GM19099 (cell line): Measurements from ENCODE around the gene C10orf90.

Experiments used
- POLR2A ChIP-seq: IDR thresholded peaks from 3 replicates; pipeline ENCODE4 v1.6.1; 2011; ENCODE audit warnings: low read depth; ENCODE audit not compliant: insufficient read length; ENCODE audit errors: extremely low read depth

C10orf90 gene

DNA sequence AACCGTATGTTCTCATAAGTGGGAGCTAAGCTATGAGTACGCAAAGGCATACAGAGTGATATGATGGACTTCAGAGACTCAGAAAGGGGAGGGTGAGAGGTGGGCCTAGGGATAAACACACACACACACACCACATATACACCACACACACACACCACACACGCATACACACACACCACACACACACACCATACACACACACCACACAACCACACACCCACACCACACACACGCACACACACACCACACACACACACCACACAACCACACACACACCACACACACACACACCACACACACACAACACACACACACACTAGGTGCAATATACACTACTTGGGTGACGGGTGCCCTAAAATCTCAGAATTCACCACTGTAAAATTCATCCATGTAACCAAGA is 168.7 kb downstream of the C10orf90 start:
- TF ChIP-seq POLR2A: no peak

DNA sequence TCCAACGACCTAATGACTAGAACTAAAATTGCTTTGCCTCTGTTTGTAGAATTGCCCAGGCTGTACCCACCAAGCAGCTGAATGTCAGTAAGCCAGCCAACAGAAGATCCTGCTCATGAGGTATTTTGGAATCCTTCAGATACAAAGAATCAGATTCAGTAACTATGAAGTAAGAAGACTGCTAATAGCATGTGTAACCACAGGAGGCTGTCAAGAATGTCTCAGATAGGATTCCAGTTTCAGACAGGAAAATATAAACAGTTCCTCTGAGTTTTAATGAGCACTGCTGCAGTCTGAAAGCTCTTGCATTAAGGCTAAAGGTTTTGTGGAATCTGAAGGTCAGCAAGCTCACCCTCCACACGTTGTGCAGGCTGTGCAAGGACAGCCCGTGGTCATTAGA is 169.6 kb downstream of the C10orf90 start:
- TF ChIP-seq POLR2A: no peak

DNA sequence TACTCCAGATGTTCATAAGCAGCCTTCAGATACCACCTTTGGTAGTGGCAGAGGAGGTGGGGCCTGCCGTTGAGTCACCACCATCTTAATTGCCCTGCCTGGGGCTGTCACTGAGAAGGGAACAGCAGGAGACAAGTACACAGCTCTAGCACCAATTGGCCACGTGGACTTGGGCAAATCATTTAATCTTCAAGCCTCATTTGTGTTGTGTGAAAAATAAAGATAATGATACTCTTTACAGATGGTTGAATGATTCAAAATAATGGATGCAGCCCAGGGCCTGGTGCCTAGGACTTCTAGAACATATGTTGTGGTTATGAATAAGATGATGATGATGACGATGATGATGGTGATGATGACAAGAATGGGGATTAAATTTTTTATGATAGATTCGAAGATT is 170.3 kb downstream of the C10orf90 start:
- no peak for TF ChIP-seq POLR2A

DNA sequence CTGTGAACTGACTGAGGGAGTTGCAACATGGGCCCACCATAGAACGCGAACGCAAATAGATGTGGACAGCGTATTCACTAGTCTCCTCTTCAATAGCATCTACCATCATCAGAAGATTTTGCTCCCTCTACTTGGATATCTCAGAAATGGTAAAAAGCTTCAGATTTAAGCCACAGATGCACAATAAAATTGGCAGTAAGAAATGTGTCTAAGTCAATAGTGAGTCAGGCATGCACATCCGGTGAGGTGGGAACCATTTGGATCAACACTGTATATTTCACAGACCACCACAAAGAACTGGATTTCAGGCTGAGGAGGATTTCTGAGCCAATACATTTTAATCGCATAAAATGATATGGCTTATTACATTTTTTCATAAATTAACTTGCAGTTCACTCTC is 170.7 kb downstream of the C10orf90 start:
- no peak for TF ChIP-seq POLR2A

DNA sequence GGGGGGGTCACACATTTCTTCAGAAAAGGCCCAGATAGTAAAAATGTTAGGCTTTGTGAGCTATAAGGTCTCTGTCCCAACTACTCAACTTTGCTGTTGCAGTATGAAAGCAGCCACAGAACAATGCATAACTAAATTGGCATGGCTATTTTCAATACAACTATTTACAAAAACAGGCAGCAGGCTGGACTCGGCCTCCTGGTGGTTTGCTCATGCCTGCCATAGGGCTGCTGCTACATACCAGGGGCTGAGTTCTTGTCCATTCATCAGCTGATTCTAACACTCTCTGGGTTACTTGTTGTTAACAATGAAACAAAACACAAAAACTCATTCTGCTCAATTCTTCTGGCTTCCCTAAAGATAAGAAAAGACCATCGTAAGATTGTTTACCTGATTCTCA is 172.8 kb downstream of the C10orf90 start:
- TF ChIP-seq POLR2A: no peak

DNA sequence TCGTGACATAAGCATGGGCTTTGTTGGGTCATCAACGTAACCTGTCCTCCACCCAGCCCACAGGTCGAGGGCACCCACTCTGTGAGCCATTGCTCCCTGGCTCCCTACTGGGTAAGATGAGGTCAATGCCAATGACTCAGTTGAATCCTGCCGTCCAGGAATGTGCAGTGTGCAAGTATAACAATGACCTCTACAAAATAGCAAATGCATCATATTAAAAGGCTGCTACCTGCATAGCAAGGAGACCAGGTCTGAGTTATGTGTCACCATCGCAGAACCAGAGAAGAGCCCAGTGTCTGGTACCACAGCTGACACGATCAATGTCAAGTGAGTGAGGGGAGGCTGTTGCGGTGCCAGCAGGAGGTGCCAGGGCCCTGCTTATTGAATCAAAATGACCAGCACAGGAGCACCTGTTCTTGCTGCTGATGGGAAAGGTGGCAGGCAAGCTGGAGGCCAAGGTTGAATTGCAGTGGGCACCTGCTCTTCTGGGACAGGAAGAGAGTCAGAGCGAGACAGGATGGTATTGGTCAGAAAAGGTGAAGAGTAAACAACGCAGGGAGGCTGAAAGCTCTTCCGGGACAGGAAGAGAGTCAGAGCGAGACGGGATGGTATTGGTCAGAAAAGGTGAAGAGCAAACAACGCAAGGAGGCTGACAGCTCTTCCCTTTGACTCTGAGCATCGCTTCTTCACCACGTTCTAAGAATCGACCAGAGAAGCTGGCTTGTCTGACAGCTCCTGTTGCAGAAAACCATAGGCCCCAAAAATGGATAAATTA is 173.5 kb downstream of the C10orf90 start:
- no peak for TF ChIP-seq POLR2A

DNA sequence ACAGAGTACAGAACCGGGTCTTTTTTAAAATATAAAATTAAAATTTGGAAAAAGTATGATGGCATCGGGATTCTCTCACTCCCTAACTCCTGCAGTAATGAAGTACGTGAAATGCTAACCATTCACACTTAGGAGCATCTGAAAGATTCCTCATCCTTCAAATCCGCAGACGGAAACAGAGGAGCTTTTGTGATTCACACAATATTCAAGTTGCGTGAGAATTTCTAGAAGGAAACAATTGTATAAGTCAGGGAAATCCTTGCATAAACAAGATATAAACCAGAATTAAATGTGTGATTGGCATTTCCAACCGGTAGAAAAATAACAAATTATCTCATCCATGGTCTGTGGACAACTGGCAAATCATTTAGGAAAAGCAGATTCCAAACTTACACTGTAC is 179.0 kb downstream of the C10orf90 start:
- TF ChIP-seq POLR2A: no peak

DNA sequence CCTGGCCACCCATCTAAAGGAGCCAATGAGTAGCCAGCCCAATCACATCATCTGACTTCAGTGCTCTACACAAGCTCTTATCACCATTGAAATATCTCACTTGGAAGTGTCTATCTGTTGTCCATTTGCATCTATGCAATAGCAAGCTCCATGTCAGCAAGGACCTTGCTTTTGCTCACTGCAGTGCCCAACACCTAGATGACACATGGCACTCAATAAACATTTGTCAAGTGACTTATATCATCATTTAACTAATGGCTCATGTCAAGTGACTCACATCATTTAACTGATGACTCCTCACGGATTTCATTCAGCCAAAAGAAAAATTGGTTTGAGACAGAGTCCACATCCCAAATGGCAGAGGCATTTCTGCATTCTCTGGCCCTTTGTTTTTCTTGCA is 189.3 kb downstream of the C10orf90 start:
- no peak for TF ChIP-seq POLR2A

DNA sequence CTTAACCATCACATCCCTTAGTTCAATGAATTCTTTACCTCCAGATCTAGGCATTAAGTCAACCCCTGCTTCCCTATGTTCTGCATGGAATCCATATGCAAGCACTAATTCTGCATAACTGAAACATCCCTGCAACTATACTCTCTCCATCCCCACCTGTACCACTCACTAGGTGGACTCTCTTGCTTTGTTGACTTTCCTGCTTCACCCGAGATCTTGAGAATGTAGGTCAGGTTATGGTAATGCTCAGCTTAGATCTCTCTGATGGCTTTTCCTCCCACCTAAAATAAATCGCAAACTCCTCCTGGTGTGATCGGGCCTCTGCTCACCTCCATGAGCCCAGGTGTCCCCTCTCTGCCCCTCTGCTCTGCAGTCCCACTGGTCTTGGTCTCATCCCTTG is 189.8 kb downstream of the C10orf90 start:
- no peak for TF ChIP-seq POLR2A

DNA sequence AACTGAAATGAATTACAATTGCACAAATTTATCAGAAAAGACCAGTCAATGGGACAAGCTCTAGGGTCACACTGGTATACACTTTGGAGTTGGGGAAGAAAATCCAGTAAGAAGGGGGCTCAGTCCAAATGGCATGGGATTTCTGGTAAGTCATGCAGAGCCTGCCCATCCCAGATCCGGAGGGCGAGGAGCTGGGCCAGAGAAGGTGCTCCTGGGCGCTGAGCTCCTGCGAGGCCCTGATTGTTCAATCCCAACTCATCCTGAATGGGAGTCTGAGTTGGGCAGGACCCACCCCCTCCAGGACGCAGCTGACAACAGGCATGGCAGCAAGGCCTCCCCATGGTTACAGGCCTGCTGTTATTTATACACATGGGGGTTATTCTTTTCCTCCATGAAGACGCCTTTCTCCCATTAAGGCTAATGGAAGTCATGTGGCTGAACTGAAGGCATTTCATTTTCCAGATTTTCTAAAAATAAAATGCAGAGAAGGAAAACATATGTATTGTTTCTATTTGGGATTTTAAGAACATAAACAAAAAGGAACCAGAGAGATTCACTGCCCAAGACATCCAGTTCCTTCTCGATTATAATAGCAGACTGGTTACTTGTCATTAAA is 191.1 kb downstream of the C10orf90 start:
- no peak for TF ChIP-seq POLR2A

DNA sequence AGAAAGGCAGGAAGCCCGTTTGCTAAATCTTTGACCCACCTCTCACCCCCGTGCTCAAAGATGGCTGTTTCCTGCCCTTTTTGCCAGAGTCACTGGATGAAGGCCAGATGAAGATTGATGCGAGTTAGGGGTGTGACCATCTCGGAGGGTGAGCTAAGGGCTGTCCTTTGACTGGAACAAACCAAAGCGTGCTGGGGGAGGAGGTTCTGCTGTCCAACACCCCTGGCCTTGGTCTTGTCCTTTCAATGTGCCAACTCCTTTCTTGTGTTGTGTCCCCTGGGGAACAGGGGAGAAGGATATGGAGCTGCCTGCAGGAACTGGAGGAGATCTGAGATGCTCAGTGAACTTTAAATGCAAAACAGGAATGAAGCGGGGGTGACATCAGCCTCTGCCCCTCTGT is 191.9 kb downstream of the C10orf90 start:
- TF ChIP-seq POLR2A: no peak

DNA sequence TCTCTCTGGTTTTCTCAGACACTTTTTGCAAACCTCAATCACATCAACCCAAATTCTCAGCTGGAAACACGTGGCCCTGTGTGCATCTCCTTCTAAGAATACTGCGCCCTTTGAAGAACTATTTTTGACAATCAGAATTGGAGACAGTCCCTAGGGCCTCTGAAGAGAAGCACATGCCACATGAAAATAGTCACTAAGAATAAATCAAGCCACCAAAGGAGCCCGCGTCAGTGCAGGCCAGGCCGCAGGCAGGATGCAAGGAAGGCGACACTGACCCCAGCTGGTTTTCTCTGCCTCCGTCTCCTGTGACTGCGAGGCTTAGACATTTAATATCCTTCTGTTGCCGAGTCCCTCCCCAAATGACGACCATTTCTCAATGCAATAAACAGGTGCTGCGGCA is 194.2 kb downstream of the C10orf90 start:
- TF ChIP-seq POLR2A: no peak

DNA sequence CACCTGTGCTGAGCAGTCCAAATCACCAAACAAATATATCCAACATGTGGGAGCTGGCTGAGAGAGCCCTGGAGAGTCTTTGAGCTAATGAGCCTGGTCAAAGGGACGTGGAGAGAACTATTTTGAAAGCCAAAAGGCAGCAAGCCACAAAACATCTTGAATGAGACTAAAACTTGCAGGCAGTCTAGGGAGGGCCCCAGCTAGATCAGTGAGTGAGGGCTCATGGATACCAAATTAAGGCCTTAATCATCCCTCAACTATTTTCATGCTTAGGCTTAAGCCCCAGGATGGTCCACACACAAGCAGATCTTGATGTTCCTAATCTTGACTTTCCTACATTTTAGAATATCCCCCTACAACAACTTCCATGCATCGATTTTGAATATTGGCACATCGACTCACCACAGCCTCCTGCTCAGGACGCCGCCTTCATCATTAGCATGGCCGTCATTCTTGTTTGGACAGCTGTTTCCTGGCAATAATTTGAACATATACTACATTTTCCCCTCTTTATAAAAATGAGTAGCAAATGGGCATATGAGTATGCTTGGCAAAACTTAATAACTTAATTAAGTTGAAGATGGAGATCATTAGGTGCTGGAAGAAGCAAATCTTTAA is 195.3 kb downstream of the C10orf90 start:
- TF ChIP-seq POLR2A: no peak

DNA sequence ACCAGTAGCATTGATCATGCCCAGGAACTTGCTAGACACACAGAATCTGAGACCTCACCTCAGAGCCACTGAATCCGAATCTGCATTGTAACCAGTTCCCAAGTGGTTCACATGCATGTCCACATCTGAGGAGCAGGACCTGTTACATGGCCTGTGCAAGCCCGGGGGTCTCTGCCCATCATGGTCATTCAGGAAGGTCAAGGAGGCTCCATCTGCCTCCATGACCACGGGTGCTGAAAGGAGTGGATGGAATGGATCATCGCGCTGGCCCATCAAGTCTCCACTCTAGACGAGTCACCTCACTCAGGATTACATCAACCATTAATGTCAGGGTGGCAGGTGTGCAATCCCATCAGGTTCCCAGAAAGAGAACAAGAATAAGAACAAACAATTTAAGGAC is 196.5 kb downstream of the C10orf90 start:
- TF ChIP-seq POLR2A: no peak

DNA sequence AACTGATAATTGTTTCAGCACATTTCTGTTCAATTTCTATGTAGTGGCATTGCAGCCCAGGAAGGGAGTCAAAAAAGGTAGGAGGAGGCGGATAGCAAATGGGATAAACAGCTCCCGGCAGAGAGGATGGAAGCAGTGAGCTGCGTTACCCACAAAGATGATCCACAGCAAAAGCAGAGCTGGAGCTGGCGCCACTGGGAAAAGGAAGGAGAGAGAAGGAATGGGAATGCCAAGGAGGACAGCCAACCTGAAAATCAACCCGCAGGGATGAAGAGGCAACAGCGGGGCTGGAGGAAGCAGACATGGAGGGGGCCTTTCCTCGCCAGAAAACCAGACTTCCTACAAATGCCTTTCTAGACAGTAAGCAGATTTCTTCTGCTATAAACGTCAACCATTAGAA is 199.5 kb downstream of the C10orf90 start:
- TF ChIP-seq POLR2A: no peak

DNA sequence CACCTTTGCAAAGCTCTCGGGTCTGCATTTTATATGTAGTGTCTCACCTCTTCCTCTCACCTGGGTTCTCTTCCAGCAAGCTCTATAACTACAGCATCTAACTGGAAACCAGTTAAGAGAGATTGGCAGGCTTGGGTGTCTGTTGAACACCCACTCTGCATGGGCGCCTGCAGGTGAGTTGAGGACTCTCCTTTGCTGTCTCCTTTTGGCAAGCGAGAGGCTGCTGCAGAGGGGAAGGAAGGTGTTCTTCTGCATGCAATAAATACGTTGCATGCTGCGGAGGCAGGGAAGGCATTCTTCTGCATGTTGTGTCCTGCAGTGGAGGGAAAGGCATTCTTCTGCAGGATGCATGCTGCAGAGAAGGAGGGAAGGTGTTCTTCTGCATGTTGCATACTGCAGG is 200.8 kb downstream of the C10orf90 start:
- no peak for TF ChIP-seq POLR2A
